NK-92 treated with Interleukin-12 subunit alpha and Interleukin-12 subunit beta, amount 100 ng/mL, for 24 hours (cell line): ENCODE data around the gene POLG2.
"Not testable (repeated sequence)": the region's sequence is repeated elsewhere in the genome, so short reads cannot be mapped to it uniquely, and the experiment has no call there.

Experiments used
- DNase-seq: peaks from one replicate; lab custom pipeline; 2025; lab: John Stamatoyannopoulos, UW

Gene POLG2

DNA sequence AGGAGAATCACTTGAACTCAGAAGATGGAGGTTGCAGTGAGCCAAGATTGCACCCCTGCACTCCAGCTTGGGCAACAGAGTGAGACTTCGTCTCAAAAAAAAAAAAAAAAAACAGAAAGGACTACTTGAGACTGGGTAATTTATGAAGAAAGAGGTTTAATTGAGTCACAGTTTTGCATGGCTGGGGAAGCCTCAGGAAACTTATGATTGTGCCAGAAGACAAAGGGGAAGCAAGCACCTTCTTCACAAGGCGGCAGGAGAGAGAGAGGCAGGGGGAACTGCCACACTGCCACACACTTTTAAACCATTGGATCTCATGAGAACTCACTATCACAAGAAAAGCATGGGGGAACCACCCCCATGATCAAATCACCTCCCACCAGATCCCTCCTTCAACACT is 56.9 kb downstream of the POLG2 start:
- DNase-seq: no peak

DNA sequence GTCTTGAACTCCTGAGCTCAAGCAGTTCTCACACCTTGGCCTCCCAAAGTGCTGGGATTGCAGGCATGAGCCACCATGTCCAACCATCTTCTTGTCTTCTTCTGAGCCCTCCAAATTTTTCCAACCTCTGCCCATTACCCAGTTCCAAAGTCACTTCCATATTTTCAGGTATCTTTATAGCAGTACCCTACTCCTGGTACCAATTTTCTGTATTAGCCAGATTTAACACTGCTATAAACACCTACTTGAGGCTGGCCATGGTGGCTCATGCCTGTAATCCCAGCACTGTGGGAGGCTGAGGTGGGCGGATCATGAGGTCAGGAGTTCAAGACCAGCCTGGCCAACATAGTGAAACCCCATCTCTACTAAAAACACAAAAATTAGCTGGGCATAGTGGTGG is 57.3 kb downstream of the POLG2 start:
- not testable (repeated sequence) for DNase-seq

DNA sequence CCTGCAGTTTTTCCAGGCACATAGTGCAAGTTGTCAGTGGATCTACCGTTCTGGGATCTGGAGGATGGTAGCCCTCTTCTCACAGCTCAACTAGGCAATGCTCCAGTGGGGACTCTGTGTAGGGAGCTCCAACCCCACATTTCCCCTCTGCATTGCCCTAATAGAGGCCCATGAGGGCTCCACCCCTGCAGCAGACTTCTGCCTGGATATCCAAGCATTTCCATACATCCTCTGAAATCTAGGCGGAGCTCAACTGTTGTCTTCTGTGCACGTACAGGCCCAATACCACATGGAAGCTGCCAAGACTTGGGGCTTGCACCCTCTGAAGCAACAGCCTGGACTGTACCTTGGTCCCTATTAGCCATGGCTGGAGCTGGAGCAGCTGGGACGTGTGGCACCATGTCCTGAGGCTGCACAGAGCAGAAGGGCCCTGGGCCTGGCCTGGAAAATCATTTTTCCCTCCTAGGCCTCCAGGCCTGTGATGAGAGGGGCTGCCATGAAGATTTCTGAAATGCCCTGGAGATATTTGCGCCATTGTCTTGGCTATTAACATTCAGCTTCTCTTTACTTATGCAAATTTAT is 58.8 kb downstream of the POLG2 start:
- DNase-seq: no peak

DNA sequence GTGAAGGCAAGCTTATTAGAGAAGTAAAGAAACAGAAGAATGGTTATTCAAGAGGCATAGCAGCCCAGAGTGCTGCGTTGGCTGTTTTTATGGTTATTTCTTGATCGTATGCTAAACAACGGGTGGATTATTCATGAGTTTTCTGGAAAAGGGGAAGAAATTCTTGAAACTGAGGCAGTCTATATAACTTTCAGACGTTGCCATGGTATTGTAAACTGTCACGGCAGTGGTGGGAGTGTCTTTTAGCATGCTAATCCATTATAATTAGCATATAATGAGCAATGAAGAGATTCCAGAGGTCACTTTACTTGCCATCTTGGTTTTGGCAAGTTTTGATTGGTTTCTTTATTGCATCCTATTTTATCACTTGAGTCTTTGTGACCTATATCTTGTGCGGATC is 65.3 kb downstream of the POLG2 start:
- no peak for DNase-seq

DNA sequence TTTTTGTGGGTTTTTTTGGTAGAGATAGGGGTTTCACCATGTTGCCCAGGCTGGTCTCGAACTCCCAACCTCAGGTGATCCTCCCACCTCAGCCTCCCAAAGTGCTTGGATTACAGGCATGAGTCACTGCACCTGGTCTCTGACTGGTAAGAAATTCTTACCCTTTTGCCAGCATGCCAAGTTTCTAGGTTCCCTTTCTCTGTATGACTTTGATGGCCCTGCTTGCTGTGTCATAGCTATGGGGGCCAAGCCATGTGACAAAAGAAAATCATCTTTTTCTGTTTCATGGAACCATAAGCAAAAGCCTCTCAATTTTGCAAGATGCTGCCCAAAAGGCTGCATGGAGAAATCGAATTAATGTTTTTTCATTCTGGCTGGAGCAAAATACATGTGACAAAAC is 66.8 kb downstream of the POLG2 start:
- DNase-seq: not testable (repeated sequence)

DNA sequence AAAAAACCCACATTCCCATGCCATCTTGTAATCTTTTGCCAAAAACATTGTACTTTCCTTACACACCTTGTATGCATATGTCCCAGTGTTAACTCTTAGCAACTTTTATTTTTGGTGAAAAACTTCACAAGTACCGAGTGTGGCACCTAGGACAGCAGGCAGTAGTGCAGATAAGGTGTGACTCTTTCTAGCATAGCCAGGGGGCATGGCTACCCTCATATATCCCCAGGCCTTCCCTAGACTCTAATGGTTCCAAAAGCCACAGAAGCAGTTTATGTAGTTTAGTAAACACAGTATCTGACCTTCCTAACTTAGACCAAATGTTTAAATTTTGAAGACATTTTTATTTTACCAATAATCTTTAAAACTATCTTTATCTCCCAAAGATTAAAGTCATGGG is 68.4 kb downstream of the POLG2 start:
- DNase-seq: no peak
